Epithelial cell of esophagus (primary cell): ENCODE data around the gene ENTR1.
A peak's percentile ranks its signal among the peaks of the same experiment; 100 is the strongest.

ENCODE experiments used
- DNase-seq: peaks from one replicate; pipeline ENCODE4 v3.0.0; 2010; ENCODE audit warnings: low read depth
- H3K4me3 ChIP-seq: 2 replicates; pipeline ENCODE4 v1.5.1; 2011; ENCODE audit warnings: mild to moderate bottlenecking, low read length, control low read depth
- CTCF ChIP-seq: IDR thresholded peaks from 2 replicates; pipeline ENCODE4 v1.5.1; 2011; ENCODE audit warnings: low read depth, mild to moderate bottlenecking, low read length, control low read depth, inconsistent platforms; ENCODE audit not compliant: insufficient read depth; ENCODE audit errors: missing control alignments

Gene ENTR1

GRCh38 chr9:136399176-136400037, 11.0 kb downstream of the ENTR1 start:
- no peak for TF ChIP-seq CTCF
- peak; percentile 27 for DNase-seq
- peak overlapping the region; percentile 71 for H3K4me3 ChIP-seq

GRCh38 chr9:136398286-136398685, 12.1 kb downstream of the ENTR1 start:
- H3K4me3 ChIP-seq, result no peak overlapping the region
- DNase-seq, result no peak
- no peak for TF ChIP-seq CTCF

GRCh38 chr9:136397643-136398042, 12.8 kb downstream of the ENTR1 start:
- H3K4me3 ChIP-seq, result no peak overlapping the region
- no peak for TF ChIP-seq CTCF
- DNase-seq, result no peak

- no peak for DNase-seq
- H3K4me3 ChIP-seq, result no peak overlapping the region
- no peak for TF ChIP-seq CTCF
Observed at GRCh38 chr9:136396219-136396515, 14.2 kb downstream of the ENTR1 start.

GRCh38 chr9:136395345-136396218, 14.8 kb downstream of the ENTR1 start:
- H3K4me3 ChIP-seq, result no peak overlapping the region
- TF ChIP-seq CTCF, result no peak
- no peak for DNase-seq

GRCh38 chr9:136395020-136395340, 15.4 kb downstream of the ENTR1 start:
- DNase-seq, result no peak
- no peak overlapping the region for H3K4me3 ChIP-seq
- no peak for TF ChIP-seq CTCF
